Adipose tissue (tissue), 3 donors: ENCODE results near the gene HPCA. TPM values are rescaled to one million over a fixed set of nuclear protein-coding genes. Genes with fewer than 3 reads are reported as not detected.
"Not testable (repeated sequence)": the region's sequence is repeated elsewhere in the genome, so short reads cannot be mapped to it uniquely, and the experiment has no call there.

Experiments
- H3K27ac ChIP-seq: one replicate; pipeline ENCODE4 v1.5.1; 2013; ENCODE audit warnings: low read depth, low read length
- WGBS, 3 donors: extraction: QIAGEN DNeasy Blood & Tissue Kit; methylation state at CpG; one replicate each; pipeline ENCODE4 v1.1.7; 2013; 5-methylcytosine and 5-hydroxymethylcytosine counted together
- polyA plus RNA-seq, 3 donors: library from polyadenylated mRNA; stranded (reverse); fragments of 200-250 nt; gene quantifications; one replicate each; pipeline ENCODE4 v1.2.3, GENCODE V29; 2013
- donor health status: healthy with polysubstance abuse.
- donor health status: Bipolar disorder and iron deficiency.
- donor health status: healthy.

The HPCA gene
- polyA plus RNA-seq, 3 donors: 0.04 to 1.1 (median 0.25) TPM

DNA sequence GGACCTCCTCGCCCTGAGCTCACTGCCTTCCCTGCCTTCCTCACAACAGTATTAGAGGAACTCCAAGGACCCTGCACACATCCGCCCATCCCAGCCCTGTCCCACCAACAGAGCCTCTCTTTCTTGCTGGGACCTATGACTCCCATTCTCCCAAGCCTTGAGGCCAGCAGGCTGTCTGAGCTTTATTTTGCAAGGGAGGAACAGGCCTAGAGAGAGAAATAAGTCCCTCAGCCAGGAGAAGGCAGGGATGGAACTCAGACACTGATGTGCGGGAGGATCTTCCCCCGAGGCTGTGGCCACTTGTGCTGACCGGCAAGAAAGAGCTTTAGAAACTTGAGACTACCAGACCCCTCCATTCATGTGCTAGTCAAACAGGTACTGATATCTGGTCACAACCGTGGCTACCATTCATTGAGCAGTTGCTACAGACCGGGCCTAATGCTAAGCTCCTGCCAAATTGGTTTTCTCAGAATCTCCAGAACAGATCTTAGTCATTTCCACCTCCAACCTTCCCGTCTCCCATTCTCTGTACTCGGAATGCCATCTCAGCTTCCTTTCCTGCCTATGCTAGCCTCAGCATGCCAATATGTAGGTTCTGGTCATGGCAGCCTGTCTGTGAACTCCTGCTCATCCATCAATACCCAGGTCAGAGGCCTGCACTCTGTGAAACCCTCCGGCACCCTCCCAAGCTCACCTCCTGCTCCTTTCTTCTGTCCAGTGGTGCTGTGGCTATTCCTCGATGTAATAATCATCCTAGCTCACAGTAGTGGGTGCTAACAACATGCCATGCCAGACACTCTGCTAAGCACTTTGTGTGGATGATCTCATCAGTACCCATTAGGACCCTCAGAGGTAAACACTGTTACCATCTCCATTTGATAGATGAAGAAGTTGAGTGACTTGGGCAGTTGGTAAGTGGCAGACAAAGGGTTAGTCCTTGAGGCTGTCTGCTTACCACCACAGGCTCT is 11.1 kb downstream of the HPCA start:
- H3K27ac ChIP-seq: no peak overlapping the region
- 76 to 82% (median 79%) methylated on average over 11 of the region's 11 CpGs for WGBS, 3 donors

DNA sequence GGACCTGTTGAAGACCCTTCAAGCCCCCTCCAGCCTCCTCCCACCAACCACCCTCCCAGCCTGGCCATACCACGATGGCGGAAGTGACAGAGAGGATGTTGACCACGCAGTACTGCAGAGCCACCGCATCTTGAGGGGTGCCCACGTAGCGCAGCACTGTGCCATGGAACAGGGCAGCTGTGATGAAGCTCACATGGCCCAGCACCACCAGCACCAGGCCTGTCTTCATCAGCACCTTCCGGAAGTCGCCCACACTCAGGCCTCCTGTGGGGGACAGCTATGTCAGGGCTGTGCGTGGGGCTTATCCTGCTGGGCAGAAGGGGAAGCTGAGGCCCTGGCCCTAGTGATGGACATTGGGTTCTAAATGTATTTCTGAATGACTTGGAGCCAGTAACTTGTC is 11.8 kb downstream of the HPCA start:
- WGBS, 3 donors: 91 to 96% (median 91%) methylated on average over 9 of the region's 9 CpGs
- H3K27ac ChIP-seq: no peak overlapping the region

DNA sequence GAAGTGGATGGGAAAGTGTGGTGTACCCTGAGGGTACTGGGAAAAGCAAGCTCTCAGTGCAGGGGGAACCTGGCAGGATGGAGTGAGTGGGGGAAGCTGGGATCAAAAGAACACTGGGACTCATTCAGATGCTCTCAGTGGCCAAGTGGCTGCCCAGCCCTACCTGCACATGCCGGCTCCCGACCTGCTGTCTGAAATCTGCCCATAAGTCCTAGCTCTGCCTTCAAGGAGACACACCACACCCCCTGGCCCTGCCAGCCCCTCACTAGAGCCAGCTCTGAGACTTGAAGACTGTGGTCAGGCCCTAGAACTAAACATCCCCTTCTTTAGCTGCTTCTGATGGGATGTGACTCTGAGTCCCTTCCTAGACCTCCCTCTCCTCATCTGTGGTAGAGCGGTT is 12.7 kb downstream of the HPCA start:
- no peak overlapping the region for H3K27ac ChIP-seq
- WGBS, 3 donors: 90 to 99% (median 97%) methylated on average over 3 of the region's 3 CpGs

DNA sequence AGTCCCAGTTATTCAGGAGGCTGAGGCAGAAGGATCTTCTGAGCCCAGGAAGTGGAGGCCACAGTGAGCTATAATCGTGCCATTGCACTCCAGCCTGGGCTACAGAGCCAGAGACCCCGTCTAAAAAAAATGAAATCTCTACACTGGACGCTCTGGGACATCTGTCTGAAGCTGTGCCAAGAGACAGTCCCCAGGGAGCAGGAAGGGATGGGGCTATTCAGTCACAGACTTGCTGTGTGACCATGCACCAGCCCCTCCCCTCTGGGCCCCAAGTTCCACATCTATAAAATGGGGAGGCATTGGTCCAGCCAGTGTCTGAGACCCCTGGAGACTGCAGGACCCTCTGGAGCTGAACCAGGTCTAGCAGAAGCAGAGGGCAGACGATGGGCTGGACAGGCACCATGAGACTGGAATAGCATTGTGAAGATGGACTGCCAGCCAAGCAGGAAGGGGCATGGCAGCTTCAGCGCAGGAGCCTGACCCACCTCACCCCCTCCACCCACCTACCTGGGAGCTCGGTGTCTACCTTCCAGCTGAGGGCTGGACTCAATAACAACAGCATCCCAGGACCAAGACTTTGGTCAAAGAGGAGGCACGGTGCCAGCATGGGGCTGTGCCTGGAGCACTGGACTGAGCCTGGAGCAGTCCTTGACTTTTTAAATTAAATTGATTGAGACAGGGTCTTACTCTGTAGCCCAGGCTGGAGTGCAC is 13.4 kb downstream of the HPCA start:
- H3K27ac ChIP-seq: no peak overlapping the region
- WGBS, 3 donors: 73 to 76% (median 74%) methylated on average over 7 of the region's 7 CpGs

DNA sequence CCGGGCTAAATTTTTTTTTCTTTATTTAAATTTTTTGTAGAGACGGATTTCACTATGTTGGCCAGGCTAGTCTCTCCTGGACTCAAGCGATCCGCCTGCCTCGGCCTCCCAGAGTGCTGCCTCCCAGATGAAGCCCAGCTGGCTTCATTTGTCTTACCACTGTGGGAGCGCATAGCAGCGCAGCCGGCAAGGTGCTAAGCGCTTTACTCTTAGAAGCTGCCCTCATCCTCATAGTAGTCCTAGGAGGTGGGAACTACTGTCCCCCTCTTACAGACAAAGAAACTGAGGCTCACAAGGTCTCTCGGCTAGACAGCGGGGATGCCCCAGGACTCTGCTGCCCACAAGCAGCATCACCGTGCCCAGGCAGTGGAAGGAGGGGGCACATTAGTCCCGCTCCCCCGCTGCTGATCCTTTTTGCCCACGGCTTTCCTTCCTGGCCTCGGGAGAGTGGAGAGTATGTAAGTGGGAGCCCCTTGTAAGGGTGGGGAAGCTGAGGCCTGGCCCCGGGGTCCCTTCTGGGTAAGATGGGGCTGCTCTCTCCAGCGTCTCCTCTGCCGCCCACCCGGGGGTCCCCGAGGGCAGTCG is 14.2 kb downstream of the HPCA start:
- H3K27ac ChIP-seq: no peak overlapping the region
- 23 to 30% (median 28%) methylated on average over 17 to 22 of the region's 22 CpGs for WGBS, 3 donors

DNA sequence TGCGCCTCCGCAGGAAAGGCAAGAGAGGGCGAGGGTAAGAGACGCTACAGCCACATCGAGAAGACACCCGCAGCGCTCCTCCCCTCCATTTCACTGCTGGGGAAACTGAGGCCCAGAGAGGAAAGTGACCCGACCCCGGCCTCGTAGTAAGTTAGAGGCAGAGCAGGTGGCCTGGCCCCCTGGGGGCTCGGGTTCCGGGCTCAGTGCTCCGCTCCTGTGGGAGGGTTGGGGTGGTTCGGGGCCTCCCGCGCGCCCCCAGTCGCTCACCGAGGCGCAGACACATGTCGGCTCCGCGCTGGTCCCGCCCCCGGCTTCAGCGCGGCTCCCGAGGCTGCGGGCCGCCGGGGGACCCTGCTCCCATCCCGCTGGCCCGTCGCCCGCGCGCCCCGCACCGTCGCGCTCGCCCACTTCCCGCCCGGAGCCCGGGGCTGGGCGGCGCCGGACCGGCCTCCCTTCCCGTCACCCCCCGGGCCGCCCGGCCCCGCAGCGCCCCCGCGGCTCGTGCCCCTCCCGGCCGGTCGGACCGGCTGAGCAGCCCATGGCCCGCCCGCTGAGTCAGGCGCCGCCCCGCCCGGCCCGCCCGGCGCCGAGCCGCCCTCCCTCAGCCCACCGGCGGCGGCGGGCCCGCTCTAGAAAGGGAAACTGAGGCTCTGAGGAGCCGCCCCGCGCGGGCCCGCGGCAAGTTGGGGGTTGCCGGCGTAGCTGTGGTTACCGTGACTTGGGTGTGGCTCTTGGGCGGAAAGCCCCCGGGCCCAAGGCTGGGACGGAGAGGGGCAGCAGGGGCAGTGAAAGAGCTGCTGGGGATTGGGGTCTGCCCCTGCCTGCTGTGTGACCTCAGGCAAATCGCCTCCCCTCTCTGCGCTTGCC is 14.9 kb downstream of the HPCA start, which contains the start of gene TMEM54:
TMEM54 (minus strand) TSS at position 434 of the 867 bp plus-strand sequence; CDS start at position 283, 151 bp downstream.
- 1 to 2% (median 1%) methylated on average over 60 to 92 of the region's 92 CpGs for WGBS, 3 donors
- no peak within 1 kb of the TSS for H3K27ac ChIP-seq

DNA sequence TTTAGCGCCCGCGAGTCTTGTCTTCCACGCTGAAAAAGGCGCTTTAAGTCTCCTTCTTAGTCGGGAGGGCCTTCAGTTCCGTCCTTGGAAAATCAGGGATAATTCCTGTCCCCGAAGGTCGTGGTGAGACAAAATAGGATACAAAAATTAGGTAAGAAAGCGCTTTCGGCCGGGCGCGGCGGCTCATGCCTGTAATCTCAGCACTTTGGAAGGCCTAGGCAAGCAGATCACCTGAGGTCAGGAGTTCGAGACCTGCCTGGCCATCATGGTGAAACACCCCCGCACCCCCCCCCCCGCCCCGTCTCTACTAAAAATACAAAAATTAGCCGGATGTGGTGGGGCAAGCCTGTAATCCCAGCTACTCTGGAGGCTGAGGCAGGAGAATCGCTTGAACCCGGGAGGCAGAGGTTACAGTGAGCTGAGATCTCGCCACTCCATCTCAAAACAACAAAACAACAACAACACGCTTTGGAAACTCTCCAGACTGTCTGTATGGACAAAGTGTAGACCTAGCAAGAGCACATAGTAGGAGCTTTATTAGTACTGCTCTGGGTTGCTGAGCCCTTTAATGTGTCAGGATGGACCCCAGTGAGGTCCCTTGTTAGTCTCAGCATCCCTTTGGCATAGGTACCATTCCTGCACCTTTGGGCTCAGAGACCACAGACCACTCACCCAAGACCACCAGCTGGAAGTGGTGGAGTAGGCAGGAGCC is 15.7 kb downstream of the HPCA start:
- WGBS, 3 donors: 43 to 51% (median 46%) methylated on average over 20 to 24 of the region's 24 CpGs
- H3K27ac ChIP-seq: no peak overlapping the region

DNA sequence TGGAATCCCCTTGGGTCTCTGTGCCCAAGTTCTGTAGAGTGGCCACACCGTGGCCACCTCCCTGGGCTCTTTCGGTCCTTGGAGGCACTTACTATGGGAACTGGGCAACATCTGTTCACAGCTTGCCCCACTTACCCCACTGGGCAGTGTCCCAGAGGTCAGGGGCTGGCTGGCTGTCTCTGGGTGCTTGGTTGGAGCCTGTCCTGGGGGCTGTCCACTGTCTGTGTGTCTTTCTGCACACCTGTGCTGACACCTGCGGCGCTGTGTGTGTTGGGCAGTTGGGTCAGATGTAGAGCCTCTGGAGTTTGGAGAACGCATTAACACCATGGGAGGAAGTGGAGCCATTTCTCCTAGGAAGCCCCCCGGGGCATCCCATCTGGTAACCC is 16.2 kb downstream of the HPCA start:
- WGBS, 3 donors: 66 to 74% (median 70%) methylated on average over 6 of the region's 6 CpGs
- no peak overlapping the region for H3K27ac ChIP-seq

DNA sequence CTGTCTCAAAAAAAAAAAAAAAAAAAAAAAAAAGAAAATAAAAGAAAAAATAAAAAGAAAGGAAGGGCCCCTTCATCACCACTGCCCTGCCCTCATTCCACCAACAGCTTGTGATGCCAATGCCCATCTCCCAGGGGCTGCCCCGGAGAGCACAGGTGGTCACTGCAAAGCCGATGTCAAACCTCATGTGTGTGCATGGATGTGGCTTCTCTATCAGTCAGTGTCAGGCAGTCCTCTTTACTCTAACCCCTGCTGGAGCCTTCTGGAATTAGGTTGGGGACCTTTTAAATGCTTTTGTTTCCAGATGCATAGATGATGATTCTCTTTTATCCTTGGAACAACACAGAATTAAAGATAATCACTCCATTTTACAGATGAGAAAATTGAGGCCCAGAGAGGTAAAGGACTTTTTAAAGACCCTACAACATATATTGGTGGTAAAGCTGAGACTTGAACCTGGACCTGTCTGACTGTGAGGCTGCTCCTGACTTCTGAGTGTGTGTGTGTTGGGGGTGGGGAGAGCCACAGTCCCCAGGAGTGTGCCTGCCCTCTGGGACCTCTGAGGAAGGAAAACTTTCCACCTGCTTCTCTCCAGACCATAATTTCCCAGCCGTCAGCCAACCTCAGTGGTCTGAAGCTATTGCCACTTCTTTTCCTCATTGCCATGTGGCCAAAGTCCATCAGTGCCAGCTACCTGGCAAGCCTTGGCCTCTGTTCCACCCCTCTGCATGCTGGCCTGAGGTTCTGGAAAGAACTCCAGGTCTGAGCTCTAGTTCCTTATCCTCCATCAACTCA is 17.9 kb downstream of the HPCA start:
- no peak overlapping the region for H3K27ac ChIP-seq
- 57 to 75% (median 68%) methylated on average over 3 of the region's 3 CpGs for WGBS, 3 donors

DNA sequence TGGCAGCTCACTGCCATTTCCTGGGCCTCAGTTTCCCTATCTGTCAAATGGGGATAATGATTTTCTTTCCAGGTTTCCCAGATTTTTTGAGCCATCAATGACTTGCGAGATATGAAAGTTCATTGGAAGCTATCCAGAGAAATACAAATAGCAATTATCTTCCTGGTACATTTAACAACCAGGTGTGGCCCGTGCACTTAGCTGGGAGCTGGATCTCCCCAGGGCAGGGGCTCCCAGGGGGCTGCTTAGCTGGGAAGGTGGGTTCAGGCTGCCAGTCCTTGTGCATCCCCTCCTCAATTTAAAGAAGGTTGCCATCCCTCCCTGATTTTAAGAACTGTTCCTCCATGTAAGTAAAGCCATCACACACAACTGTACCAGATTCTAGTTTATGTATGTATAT is 18.5 kb downstream of the HPCA start:
- no peak overlapping the region for H3K27ac ChIP-seq
- 28 to 73% (median 61%) methylated on average over 2 of the region's 2 CpGs for WGBS, 3 donors

DNA sequence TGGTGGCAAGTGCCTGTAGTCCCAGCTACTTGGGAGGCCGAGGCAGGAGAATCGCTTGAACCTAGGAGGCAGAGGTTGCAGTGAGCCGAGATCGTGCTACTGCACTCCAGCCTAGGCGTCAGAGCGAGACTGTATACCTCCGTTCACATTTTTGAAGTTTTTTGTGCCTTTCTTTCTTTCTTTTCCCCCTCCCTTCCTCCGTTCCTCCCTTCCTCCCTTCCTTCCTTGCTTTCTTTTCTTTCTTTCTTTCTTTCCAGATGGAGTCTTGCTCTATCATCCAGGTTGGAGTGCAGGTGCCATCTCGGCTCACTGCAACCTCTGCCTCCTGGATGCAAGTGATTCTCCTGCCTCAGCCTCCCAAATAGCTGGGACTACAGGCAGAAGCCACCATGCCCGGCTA is 19.3 kb downstream of the HPCA start:
- 81 to 83% (median 82%) methylated on average over 10 of the region's 10 CpGs for WGBS, 3 donors
- H3K27ac ChIP-seq: not testable (repeated sequence)

DNA sequence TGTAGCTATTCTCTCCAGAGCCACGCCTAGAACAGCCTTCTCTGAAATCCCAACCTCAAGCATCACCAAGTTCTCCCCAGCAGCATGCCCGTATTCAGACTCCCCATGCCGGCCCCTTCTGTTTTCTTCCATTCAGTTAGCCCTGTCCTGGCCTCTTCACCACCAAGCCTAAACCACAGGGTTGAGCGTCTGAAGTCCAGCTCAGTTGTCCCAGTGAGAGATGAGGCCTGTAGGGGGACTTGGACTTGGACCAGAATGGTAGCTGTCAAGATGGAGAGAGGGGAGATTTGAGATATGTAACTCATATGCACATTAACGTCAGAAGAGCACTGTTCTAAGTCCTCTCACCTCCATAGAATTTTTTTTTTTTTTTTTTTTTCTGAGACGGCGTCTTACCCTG is 20.4 kb downstream of the HPCA start:
- 83 to 87% (median 83%) methylated on average over 7 of the region's 7 CpGs for WGBS, 3 donors
- no peak overlapping the region for H3K27ac ChIP-seq

DNA sequence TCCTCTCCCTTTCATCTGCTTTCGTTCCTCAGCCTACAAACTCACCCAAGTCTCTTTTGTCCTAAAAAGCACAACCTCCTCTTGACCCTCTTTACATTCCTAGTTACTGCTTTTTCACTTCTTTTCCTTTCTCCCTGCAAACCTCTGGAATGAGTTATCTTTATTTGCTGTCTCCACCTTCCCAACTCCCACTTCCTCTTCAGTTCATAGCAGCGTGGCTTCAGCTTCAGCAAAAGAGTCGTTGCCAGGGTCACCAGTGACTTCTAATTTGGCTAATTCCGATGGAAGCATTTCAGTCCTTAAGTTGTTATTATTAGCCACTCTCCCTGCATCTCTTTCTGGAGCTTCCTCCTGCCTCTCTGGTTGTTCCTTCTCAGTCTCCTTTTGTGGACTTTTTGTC is 21.1 kb downstream of the HPCA start:
- H3K27ac ChIP-seq: no peak overlapping the region
- WGBS, 3 donors: 17 to 22% (median 22%) methylated on average over 4 of the region's 4 CpGs

DNA sequence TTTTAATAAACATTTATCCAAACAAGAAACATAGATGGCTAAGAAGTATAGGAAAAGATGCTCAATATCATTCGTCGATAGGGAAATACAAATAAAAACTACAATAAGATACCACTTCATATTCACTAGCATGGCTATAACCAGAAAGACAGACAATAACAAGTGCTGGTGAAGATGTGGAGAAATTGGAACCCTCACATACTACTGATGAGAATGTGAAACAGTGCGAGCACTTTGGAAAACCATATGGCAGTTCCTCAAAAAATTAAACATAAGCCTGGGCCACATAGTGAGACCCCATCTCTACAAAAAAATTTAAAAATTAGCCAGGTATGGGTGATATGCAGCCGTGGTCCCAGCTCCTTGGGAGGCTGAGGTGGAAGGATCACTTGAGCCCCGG is 24.0 kb downstream of the HPCA start:
- 91 to 98% (median 93%) methylated on average over 5 of the region's 5 CpGs for WGBS, 3 donors
- no peak overlapping the region for H3K27ac ChIP-seq

DNA sequence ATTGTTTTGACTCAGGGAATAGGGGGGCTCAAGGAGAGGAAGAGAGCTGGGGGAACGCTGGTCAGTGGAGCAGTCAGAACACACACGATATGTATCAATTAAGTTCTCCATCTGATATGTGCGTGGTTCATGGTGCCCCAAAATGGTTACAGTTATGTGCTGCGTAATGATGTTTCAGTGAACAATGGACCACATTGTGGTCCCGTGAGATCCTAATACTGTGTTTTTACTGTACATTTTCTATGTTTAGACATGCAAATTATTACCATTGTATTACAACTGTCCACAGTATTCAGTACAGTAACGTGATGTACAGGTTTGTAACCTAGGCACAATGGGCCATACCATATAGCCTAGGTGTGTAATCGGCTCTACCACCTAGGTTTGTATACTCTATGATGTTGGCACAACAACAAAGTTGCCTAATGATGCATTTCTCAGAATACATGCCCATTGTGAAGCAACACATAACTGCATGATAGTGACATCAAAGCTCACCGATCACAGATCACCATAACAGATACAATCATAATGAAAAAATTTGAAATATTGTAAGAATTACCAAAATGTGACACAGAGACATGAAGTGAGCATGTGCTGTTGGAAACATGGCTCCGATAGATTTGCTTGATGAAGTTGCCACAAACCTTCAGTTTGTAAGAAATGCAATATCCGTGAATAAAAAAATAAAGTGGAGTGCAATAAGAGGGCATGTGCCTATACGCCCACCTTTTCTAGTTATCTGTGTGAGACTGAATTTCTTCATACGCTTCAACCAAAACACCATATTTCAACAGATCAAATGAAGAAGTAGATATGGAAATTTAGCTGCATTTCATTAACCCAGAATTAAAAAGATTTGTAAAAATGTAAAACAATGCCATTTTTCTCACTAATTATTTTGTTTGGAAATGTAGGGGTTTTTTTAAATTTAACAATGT is 29.7 kb downstream of the HPCA start:
- no peak overlapping the region for H3K27ac ChIP-seq
- WGBS, 3 donors: 89 to 91% (median 90%) methylated on average over 12 of the region's 12 CpGs

DNA sequence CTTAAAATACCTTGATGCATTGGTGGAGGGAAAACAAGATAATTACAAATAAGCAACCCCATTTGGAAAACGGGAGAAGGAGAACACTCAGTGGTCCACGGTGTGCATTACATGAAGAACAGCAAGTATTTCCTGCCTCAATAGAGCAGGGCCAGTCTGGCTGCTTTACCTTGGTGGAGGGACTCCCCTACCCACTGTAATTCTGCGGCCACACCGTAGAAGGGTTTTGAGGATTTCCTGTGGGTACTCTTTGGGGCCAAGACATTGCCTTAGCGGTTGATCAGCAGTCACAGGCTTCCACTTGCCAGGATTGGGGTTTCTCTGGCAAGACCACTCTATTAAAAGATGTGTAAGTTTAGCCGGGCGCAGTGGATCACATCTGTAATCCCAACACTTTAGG is 31.2 kb downstream of the HPCA start:
- H3K27ac ChIP-seq: no peak overlapping the region
- 41 to 77% (median 59%) methylated on average over 7 of the region's 7 CpGs for WGBS, 3 donors
